ENCODE measurements around the gene RASGRF1. TPM values are rescaled to one million over a fixed set of nuclear protein-coding genes. Genes with fewer than 3 reads are reported as not detected.
"Not testable (repeated sequence)": the region's sequence is repeated elsewhere in the genome, so short reads cannot be mapped to it uniquely, and the experiment has no call there.

Gene RASGRF1
- total and polyA plus RNA-seq, 2 experiments from 2014 or later = 0.05 to 0.24 TPM

DNA sequence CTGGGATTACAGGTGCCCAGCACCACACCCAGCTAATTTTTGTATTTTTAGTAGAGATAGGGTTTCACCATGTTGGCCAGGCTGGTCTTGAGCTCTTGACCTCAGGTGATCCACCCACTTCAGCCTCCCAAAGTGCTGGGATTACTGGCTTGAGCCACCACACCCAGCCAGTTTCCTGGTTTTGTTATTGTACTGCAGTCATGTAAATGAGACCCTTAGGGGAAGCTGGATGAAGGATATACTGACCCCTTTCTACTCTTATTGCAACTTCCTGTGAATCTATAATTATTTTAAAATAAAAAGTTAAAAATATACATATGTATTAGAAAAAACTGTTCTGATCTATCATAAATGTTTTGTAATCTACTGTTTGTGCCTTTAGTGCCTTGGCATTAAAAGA is 20.8 kb upstream of the RASGRF1 start:
- not testable (repeated sequence) for H3K36me3 ChIP-seq (ENCODE audit: insufficient read depth); H3K4me1 Mint-ChIP-seq; H3K4me1 ChIP-seq (ENCODE audit: insufficient read depth); DNase-seq (ENCODE audit: low spot score); H3K4me2 ChIP-seq; H3K9me2 ChIP-seq (ENCODE audit: insufficient read depth); H3K9me3 Mint-ChIP-seq; H2AFZ ChIP-seq; H3K27me3 ChIP-seq (ENCODE audit: insufficient read depth); H3K27ac Mint-ChIP-seq; H4K20me1 ChIP-seq (replicated peaks; ENCODE audit: insufficient read depth); ATAC-seq; H3K4me3 Mint-ChIP-seq; H3K79me2 ChIP-seq (replicated peaks; ENCODE audit: insufficient read depth); H3K27me3 Mint-ChIP-seq (ENCODE audit: insufficient read depth, low read depth, poor library complexity); H3K4me3 ChIP-seq; H3F3A ChIP-seq (replicated peaks; ENCODE audit: low read depth); H3K27ac ChIP-seq (ENCODE audit: low read depth); H3K36me3 Mint-ChIP-seq (ENCODE audit: low read depth)

DNA sequence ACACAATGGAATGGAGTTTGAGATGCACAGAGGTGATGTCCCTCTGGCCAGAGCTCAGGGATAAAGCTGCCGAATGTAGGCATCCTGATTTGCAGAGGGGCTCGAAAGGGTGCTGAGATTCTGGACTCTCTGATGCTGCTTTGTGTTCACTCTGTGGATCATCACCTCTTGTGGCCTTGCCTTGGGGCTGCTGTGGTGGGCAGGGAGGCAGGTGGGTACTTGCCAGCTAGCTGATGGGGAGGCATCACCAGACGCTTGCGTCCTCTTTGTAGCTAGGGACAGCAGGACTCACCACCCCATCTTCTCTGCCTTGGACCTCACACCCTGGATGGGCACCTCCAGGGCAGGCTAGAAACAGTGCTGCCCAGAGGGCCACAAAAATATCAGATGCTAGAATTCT is 14.6 kb upstream of the RASGRF1 start:
- H3K9me3 Mint-ChIP-seq = no peaks in the 10 kb centered on the region
- H2AFZ ChIP-seq = no peak overlapping the region
- ATAC-seq (no peak), DNase-seq (ENCODE audit: low spot score) (no peak)
- no peak overlapping the region for H3K4me2 ChIP-seq
- H3F3A ChIP-seq (replicated peaks; ENCODE audit: low read depth) = no peaks in the 10 kb centered on the region
- H4K20me1 ChIP-seq (replicated peaks; ENCODE audit: insufficient read depth) = no peaks in the 10 kb centered on the region
- no peaks in the 10 kb centered on the region for H3K4me1 ChIP-seq (ENCODE audit: insufficient read depth)
- H3K27me3 Mint-ChIP-seq (ENCODE audit: insufficient read depth, low read depth, poor library complexity) = peaks cover 7% of the 10 kb centered on the region
- H3K4me1 Mint-ChIP-seq = no peaks in the 10 kb centered on the region
- H3K36me3 ChIP-seq (ENCODE audit: insufficient read depth) = no peaks in the 10 kb centered on the region
- H3K27ac ChIP-seq (ENCODE audit: low read depth) = no peak overlapping the region
- peaks cover 6% of the 10 kb centered on the region; the same call in 1 of the 2 replicates for H3K9me2 ChIP-seq (ENCODE audit: insufficient read depth)
- no peaks in the 10 kb centered on the region for H3K36me3 Mint-ChIP-seq (ENCODE audit: low read depth)
- no peak overlapping the region for H3K4me3 ChIP-seq
- peaks cover 16% of the 10 kb centered on the region; the same call in 1 of the 2 replicates for H3K27me3 ChIP-seq (ENCODE audit: insufficient read depth)
- H3K27ac Mint-ChIP-seq = no peak overlapping the region
- TF ChIP-seq STAT1 (IDR thresholded peaks at IDR 0.05; ENCODE audit: unreplicated experiment) = no peak
- H3K79me2 ChIP-seq (replicated peaks; ENCODE audit: insufficient read depth) = no peaks in the 10 kb centered on the region
- H3K4me3 Mint-ChIP-seq = no peak overlapping the region

DNA sequence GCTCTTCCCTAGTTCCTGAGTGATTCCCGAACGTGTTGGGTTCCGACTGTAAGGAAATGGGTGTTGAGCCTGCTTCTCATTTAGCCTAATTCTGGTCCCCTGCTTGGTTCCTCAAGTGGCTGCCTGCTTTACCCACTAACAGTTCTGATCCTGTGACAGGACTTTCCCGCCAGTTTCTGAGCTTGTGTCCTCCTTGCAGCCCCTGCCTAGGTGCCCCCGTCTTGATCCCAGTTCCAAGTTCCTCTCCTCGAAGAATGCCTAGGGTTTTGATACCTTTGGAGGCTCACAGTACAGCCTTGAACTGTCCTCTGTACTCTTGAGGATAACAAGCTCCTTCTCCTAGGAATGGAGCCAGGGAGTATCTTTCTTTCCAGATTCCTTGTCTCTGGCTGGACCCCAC is 12.0 kb upstream of the RASGRF1 start:
- no peak for DNase-seq (ENCODE audit: low spot score)
- H3K4me3 Mint-ChIP-seq = no peak overlapping the region
- peaks cover 6% of the 10 kb centered on the region; the same call in 1 of the 2 replicates for H3K9me2 ChIP-seq (ENCODE audit: insufficient read depth)
- H3K27ac ChIP-seq (ENCODE audit: low read depth) = no peak overlapping the region
- no peaks in the 10 kb centered on the region for H3K4me1 Mint-ChIP-seq
- no peaks in the 10 kb centered on the region for H3K9me3 Mint-ChIP-seq
- H3K79me2 ChIP-seq (replicated peaks; ENCODE audit: insufficient read depth) = no peaks in the 10 kb centered on the region
- H3K36me3 ChIP-seq (ENCODE audit: insufficient read depth) = no peaks in the 10 kb centered on the region
- H3F3A ChIP-seq (replicated peaks; ENCODE audit: low read depth) = no peaks in the 10 kb centered on the region
- ATAC-seq = no peak
- no peaks in the 10 kb centered on the region for H3K4me1 ChIP-seq (ENCODE audit: insufficient read depth)
- no peaks in the 10 kb centered on the region for H3K36me3 Mint-ChIP-seq (ENCODE audit: low read depth)
- H3K4me3 ChIP-seq = no peak overlapping the region
- peaks cover 16% of the 10 kb centered on the region; the same call in 1 of the 2 replicates for H3K27me3 ChIP-seq (ENCODE audit: insufficient read depth)
- no peak overlapping the region for H2AFZ ChIP-seq
- no peak overlapping the region for H3K27ac Mint-ChIP-seq
- H4K20me1 ChIP-seq (replicated peaks; ENCODE audit: insufficient read depth) = no peaks in the 10 kb centered on the region
- H3K4me2 ChIP-seq = no peak overlapping the region
- peaks cover 7% of the 10 kb centered on the region for H3K27me3 Mint-ChIP-seq (ENCODE audit: insufficient read depth, low read depth, poor library complexity)
- TF ChIP-seq, protein P1, sequence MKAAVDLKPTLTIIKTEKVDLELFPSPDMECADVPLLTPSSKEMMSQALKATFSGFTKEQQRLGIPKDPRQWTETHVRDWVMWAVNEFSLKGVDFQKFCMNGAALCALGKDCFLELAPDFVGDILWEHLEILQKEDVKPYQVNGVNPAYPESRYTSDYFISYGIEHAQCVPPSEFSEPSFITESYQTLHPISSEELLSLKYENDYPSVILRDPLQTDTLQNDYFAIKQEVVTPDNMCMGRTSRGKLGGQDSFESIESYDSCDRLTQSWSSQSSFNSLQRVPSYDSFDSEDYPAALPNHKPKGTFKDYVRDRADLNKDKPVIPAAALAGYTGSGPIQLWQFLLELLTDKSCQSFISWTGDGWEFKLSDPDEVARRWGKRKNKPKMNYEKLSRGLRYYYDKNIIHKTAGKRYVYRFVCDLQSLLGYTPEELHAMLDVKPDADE (IDR thresholded peaks at IDR 0.05) = no peak
- TF ChIP-seq EZH2 (IDR thresholded peaks at IDR 0.05; ENCODE audit: low read depth, unreplicated experiment) (no peak), ZNF114 (CRISPR knock-in tag; IDR thresholded peaks at IDR 0.05) (no peak), STAT1 (IDR thresholded peaks at IDR 0.05; ENCODE audit: unreplicated experiment) (no peak), NANOG (IDR thresholded peaks at IDR 0.05; ENCODE audit: borderline replicate concordance) (no peak), ZNF331 (CRISPR knock-in tag; IDR thresholded peaks at IDR 0.05; ENCODE audit: low read depth) (no peak), CREB1 (CRISPR knock-in tag; IDR thresholded peaks at IDR 0.05; ENCODE audit: low read depth) (no peak)
- TF ChIP-seq, protein P2, sequence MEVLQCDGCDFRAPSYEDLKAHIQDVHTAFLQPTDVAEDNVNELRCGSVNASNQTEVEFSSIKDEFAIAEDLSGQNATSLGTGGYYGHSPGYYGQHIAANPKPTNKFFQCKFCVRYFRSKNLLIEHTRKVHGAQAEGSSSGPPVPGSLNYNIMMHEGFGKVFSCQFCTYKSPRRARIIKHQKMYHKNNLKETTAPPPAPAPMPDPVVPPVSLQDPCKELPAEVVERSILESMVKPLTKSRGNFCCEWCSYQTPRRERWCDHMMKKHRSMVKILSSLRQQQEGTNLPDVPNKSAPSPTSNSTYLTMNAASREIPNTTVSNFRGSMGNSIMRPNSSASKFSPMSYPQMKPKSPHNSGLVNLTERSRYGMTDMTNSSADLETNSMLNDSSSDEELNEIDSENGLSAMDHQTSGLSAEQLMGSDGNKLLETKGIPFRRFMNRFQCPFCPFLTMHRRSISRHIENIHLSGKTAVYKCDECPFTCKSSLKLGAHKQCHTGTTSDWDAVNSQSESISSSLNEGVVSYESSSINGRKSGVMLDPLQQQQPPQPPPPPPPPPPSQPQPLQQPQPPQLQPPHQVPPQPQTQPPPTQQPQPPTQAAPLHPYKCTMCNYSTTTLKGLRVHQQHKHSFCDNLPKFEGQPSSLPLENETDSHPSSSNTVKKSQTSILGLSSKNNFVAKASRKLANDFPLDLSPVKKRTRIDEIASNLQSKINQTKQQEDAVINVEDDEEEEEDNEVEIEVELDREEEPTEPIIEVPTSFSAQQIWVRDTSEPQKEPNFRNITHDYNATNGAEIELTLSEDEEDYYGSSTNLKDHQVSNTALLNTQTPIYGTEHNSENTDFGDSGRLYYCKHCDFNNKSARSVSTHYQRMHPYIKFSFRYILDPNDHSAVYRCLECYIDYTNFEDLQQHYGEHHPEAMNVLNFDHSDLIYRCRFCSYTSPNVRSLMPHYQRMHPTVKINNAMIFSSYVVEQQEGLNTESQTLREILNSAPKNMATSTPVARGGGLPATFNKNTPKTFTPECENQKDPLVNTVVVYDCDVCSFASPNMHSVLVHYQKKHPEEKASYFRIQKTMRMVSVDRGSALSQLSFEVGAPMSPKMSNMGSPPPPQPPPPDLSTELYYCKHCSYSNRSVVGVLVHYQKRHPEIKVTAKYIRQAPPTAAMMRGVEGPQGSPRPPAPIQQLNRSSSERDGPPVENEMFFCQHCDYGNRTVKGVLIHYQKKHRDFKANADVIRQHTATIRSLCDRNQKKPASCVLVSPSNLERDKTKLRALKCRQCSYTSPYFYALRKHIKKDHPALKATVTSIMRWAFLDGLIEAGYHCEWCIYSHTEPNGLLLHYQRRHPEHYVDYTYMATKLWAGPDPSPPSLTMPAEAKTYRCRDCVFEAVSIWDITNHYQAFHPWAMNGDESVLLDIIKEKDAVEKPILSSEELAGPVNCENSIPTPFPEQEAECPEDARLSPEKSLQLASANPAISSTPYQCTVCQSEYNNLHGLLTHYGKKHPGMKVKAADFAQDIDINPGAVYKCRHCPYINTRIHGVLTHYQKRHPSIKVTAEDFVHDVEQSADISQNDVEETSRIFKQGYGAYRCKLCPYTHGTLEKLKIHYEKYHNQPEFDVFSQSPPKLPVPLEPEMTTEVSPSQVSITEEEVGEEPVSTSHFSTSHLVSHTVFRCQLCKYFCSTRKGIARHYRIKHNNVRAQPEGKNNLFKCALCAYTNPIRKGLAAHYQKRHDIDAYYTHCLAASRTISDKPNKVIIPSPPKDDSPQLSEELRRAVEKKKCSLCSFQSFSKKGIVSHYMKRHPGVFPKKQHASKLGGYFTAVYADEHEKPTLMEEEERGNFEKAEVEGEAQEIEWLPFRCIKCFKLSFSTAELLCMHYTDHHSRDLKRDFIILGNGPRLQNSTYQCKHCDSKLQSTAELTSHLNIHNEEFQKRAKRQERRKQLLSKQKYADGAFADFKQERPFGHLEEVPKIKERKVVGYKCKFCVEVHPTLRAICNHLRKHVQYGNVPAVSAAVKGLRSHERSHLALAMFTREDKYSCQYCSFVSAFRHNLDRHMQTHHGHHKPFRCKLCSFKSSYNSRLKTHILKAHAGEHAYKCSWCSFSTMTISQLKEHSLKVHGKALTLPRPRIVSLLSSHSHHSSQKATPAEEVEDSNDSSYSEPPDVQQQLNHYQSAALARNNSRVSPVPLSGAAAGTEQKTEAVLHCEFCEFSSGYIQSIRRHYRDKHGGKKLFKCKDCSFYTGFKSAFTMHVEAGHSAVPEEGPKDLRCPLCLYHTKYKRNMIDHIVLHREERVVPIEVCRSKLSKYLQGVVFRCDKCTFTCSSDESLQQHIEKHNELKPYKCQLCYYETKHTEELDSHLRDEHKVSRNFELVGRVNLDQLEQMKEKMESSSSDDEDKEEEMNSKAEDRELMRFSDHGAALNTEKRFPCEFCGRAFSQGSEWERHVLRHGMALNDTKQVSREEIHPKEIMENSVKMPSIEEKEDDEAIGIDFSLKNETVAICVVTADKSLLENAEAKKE (CRISPR knock-in tag; IDR thresholded peaks at IDR 0.05) = no peak
- TF ChIP-seq, protein P3, sequence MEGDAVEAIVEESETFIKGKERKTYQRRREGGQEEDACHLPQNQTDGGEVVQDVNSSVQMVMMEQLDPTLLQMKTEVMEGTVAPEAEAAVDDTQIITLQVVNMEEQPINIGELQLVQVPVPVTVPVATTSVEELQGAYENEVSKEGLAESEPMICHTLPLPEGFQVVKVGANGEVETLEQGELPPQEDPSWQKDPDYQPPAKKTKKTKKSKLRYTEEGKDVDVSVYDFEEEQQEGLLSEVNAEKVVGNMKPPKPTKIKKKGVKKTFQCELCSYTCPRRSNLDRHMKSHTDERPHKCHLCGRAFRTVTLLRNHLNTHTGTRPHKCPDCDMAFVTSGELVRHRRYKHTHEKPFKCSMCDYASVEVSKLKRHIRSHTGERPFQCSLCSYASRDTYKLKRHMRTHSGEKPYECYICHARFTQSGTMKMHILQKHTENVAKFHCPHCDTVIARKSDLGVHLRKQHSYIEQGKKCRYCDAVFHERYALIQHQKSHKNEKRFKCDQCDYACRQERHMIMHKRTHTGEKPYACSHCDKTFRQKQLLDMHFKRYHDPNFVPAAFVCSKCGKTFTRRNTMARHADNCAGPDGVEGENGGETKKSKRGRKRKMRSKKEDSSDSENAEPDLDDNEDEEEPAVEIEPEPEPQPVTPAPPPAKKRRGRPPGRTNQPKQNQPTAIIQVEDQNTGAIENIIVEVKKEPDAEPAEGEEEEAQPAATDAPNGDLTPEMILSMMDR (conservative IDR thresholded peaks at IDR 0.05; ENCODE audit: low read depth in 2 of 2) = no peak

Data from GM23338 (cell line).